ENCODE data around the gene PTEN.

DNA sequence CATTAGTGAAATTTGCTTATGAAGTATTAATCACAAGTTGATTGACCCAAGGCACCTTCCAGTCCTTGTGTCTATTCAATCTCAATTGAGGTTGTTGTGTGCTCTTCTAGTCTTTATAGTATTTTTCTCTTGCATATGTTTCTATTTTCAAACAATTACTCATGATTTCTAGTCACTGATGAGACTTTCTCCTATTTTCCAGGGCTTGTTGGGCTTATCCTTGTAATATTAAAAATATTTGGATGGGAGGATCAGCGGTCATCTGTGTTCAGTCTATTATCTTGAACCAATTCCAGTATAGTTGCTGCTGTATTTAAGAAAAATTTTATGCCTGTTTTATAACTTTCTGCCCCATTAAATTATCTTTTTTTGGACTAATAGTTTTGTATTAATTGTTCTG, 154.4 kb downstream of the PTEN start:
- TF ChIP-seq, protein P1, sequence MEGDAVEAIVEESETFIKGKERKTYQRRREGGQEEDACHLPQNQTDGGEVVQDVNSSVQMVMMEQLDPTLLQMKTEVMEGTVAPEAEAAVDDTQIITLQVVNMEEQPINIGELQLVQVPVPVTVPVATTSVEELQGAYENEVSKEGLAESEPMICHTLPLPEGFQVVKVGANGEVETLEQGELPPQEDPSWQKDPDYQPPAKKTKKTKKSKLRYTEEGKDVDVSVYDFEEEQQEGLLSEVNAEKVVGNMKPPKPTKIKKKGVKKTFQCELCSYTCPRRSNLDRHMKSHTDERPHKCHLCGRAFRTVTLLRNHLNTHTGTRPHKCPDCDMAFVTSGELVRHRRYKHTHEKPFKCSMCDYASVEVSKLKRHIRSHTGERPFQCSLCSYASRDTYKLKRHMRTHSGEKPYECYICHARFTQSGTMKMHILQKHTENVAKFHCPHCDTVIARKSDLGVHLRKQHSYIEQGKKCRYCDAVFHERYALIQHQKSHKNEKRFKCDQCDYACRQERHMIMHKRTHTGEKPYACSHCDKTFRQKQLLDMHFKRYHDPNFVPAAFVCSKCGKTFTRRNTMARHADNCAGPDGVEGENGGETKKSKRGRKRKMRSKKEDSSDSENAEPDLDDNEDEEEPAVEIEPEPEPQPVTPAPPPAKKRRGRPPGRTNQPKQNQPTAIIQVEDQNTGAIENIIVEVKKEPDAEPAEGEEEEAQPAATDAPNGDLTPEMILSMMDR (conservative IDR thresholded peaks at IDR 0.05; ENCODE audit: low read depth in 2 of 2) = no peak
- TF ChIP-seq EZH2 (IDR thresholded peaks at IDR 0.05; ENCODE audit: low read depth, unreplicated experiment) = no peak
- no peak for TF ChIP-seq JUNB (IDR thresholded peaks at IDR 0.05; ENCODE audit: unreplicated experiment)
- TF ChIP-seq POLR2AphosphoS5 (IDR thresholded peaks at IDR 0.05; ENCODE audit: low read depth) = no peak

All from GM23338 (cell line).